HTERT RPE-1 (cell line): ENCODE data around the gene RNF13.
"Not testable (repeated sequence)": the region's sequence is repeated elsewhere in the genome, so short reads cannot be mapped to it uniquely, and the experiment has no call there.

ENCODE experiments used
- in situ Hi-C: fragments of 300-500 bp; cut with MboI; formaldehyde crosslinking; loops from 4 replicates; pipeline ENCODE4 v1.14.3; 2020; ENCODE audit warnings: low sequenced_read_pairs

RNF13 gene

DNA sequence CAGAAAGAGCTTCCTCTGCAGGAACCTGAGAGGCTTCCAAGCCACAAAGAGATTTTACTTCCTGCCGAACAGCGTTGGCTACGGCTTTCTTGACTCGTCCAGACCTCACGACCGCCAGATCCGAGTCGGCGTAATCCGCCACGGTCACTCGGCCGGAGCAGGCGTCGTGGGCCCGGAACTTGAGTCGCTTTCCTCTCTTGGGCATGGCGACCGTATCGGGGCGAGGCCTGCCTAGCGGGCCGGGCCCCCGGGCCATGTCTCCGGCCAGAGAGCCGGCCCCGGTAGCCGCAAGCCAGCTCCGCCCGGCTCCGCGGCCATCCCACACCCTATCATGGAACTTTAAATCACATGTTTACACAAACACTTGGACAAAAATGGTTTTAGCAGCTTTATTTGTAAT is 170.0 kb downstream of the RNF13 start:
- in situ Hi-C loops, result not testable (repeated sequence)

- in situ Hi-C loops, result no loop called here
Observed at GRCh38 chr3:149983628-149984027, 170.6 kb downstream of the RNF13 start.

GRCh38 chr3:149989307-149989706 is 176.3 kb downstream of the RNF13 start:
- in situ Hi-C loops, result no loop called here

DNA sequence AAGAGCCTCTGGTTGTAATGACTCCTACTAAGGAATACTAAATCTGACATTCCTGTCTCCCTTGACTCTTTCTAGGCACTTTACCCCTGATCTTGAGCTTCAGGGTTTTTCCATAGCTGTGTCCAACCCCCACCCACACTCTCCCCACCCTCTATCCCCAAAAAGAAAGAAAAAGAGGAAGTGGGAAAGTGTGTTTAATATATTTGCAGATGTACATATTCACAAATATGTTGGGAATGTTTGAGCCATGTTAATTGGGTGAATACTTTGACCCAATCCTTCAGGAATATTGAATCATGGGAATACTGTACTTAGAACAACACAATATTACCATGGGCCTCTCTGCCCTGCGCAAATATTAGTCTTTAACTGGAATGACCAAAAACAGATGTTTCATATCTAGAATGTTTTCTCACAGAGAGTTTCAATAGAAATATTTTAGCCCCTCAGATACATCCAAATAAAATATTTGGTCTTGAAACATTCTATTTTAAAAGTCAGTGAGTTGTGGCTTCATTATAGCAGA is 177.5 kb downstream of the RNF13 start:
- in situ Hi-C loops, result no loop called here

DNA sequence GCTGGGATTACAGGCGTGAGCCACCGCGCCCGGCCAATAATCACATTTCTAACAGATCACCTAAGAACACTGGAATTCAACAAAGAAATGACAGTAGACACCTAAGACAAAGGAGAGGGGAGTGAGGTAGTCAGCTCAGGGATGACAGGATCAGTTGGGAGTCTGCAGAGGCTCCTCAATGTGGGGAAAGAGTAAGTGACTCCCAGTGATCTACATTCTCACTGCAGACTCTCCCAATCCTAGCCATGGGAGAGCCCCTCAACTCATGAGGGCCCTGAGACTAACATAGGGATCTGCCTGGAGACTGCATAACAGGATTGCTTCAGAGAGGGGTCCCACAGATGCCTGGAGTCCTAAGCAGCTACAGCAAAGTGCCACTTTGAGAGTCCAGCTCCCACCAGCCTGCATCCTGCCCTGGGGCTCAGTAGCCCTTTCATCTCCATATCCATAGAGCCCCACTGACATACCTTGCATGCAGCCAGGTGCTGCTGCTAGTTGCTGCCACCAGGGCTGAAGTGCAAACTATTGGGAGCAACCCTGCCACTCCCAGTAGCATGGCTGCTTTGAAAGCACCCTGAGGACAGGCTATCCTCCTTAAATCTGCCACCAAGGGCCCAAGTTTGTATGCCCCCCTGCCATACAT is 179.5 kb downstream of the RNF13 start:
- in situ Hi-C loops, result no loop called here

DNA sequence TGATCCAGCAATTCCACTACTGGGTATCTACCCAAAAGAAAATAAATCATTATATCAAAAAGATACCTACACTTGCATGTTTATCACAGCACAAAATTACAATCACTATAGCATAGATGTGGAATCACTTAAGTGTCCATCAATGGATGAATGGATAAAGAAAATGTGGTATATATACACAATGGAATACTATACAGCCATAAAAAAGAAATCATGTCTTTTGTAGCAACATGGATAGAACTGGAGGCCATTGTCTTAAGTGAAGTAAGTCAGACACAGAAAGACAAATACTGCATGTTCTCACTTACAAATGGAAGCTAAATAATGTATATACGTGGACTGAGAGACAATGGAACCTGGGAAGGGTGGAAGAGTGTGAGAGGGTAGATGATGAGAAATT is 185.9 kb downstream of the RNF13 start:
- in situ Hi-C loops, result no loop called here

GRCh38 chr3:149999421-149999820 is 186.4 kb downstream of the RNF13 start:
- in situ Hi-C loops, result no loop called here

DNA sequence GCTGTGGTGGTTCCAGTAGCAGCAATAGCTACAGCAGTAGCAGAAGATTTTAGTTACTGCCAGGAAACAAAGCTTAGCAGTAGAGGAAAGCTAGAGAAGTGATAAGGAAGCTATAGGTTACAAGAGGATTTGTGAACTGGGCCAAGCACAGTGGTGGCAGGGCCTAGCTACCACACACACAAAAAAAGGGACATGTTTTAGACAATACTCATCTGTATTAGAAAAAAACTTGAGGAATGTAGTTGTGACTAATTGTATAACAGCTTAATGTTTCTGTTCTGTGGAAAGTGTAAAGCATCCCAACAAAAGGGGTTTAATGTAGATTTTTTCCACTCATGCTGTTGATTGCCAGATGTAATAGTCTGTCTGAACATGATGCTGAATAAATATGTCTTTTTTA is 187.6 kb downstream of the RNF13 start:
- in situ Hi-C loops, result no loop called here

GRCh38 chr3:150005243-150006112 is 192.5 kb downstream of the RNF13 start:
- in situ Hi-C loops, result no loop called here

- in situ Hi-C loops, result no loop called here
Observed at GRCh38 chr3:150006794-150007193, 193.8 kb downstream of the RNF13 start.
